Dermis blood vessel endothelial cell (primary cell): ENCODE measurements around the gene C9orf78. TPM values are rescaled to one million over a fixed set of nuclear protein-coding genes. Genes with fewer than 3 reads are reported as not detected.

Source experiments
- DNase-seq: peaks from one replicate; pipeline ENCODE4 v3.0.0; 2010
- total RNA-seq: library from RNA; depleted of rRNA; stranded (reverse); fragments of >200 nt; gene quantifications from 2 replicates; pipeline ENCODE4 v1.2.3, GENCODE V29; 2014

The C9orf78 gene
- total RNA-seq, 1 donor from 2014 or later = 37.4 TPM

- no peak for DNase-seq
Observed at GRCh38 chr9:129839324-129840023, 4.4 kb upstream of the C9orf78 start.

- peak; percentile 75 for DNase-seq
Observed at GRCh38 chr9:129838707-129839259, 3.7 kb upstream of the C9orf78 start.

DNA sequence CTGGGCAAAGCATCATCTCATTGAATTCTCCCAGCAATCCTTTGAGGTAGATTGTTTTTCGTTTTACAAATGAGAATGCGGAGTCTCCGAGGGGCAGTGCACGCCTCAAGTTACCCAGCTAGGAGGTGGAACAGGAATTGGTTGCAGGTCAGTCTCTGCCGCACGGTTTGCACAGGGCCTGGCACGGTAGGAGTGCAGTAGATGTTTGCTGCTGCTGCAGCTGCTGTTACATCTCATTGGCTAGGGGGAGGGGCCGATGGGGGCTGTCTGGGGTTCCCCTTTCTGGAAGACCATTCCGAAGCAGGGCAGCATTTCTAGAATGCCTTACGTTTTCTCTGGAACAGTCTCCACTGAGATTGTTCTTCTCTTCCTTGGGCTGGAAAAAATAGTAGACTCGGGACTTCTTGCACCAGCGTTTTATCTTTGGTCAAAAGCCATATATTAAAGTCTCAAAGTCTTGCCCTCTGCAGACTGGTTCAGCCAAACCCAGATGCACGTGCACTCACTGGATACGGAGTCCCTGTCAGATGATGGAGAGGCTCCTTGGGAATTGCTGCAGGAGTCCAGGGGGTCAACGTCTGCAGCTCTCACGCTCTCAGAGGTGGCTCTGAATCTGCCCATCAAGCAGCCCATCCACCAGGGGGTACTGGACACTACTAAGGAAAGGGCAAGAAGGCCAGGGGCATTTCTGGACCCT lies 1.4 kb upstream of the C9orf78 start:
- DNase-seq = no peak

- DNase-seq = peak; percentile 51
Observed at GRCh38 chr9:129835860-129836223, 767 bp upstream of the C9orf78 start.

DNA sequence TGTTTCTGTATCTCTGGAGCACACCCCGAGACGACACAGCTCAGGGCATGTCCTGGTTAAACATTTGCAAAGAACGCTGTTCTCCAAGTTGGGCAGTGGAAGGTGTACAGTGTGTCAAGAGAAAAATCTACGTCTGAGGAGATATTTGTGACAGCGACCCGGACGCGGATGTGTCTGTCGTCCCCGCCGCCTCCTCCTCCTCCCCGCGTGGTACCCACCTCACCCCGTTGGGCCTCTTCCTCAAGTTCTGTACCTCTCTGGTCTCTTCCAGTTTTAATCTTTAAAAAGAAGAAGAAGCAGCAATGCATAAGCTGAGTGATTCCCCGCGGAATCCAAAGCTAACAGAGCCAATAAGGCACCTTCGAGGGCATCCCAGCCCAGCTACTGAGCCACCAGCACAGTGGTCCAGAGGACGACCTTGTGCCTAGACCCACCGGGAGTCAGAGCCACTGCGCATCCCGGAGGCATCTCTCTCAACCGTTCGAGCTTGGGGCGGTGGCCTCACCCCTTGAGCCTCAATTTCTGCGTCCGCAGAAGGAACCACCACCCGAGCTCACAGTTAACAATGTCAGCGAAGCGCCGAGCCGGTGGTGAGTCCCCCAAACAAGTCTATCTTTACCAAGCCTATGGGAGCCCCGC lies 467 bp downstream of the C9orf78 start:
- peak; percentile 8 for DNase-seq

DNA sequence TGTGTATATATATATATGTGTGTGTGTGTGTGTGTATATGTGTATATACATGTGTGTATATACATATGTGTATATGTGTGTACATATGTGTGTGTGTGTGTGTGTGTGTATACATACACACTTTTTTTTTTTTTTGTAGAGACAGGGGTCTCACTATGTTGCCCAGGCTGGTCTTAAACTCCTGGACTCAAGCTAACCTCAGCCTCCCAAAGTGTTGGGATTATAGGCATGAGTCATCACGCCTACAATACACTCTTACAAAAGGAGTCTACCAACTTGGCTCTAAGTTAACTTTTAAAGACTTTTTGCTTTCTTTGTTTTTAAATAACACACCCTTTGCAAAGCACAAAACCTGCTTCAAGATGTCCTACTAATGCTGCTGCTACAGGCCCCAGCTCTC lies 2.1 kb downstream of the C9orf78 start:
- DNase-seq = no peak

GRCh38 chr9:129828969-129829368 lies 6.1 kb downstream of the C9orf78 start:
- DNase-seq = no peak

DNA sequence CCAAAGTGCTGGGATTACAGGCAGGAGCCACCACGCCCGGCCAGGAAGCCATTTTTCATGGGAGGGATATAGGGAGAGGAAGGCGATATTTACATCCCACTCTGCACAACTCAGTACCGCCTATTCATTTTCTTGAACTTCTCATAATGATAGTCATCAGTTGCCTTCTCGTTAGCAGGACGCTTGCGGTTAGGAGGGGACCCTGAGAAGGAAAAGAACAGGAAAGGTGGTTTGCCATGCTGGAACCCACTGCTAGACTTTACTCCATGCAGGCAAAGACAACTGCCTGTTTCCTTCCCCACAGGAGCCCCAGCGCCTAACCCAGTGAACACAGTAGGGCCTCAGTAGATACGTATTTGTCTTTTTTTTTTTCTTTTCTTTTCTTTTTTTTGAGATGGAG lies 7.0 kb downstream of the C9orf78 start:
- no peak for DNase-seq

DNA sequence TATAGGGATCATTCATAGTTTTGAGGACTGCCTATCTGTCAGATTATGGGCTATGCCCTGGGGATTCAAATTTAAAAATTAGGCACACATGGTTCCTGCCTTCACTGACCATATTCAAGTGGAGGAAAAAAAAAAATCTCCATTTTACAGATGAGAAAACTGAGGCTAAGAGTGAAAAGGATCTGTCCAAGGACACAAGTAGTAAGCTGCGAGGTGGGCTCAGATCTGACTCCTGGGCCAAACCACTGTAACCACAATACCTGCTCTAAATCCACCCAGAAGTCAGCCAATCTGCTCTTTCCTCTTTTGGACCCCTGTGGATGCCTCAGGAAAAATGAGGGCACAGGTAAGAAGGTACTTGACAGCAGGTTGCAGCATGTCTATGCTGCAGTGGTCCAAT lies 8.3 kb downstream of the C9orf78 start:
- no peak for DNase-seq

DNA sequence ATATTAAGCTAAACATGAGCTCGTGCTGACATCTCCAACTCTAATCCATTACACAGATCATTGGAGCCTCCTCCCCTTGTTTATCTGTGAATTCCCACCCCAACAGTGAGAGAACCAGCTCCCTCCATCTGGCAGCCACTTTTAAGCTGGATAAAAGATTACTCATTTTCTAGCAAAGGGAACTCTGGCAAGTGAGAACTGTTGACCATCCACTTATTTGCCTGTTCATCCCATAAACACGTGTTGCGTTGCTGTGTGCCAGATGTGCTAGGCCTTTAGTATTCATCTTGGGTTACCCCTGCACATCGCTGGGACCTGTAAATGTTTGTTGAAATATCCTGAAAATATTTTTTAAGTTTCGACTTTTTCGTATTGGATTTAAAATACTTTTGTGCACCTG lies 8.7 kb downstream of the C9orf78 start:
- DNase-seq = no peak

DNA sequence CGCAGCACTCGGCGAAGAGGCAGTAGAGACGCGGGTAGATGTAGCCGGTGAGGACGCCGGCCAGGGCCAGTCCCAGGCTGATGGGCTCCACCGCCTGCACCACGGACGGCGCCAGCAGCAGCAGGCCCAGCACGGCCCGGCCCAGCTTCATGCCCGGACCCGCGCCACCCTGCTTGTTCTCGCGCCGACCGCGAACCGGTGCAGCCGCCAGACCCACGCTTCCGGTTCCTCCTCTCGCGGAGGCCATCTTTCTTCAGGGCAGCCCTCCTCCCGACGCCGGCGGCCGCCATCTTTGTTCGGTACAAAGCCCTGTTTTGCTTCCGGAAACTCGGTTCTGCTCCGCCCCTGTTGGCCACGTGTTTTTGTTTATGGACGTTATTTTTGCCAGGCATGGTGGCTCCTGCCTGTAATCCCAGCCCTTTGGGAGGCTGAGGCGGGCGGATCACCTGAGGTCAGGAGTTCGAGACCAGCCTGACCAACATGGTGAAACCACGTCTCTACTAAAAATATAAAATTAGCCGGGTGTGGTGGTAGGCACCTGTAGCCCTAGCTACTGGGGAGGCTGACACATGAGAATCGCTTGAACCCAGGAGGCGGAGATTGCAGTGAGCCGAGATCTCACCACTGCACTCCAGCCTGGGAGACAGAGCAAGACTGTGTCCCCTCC lies 11.0 kb downstream of the C9orf78 start, which contains the start of gene TOR1A:
Gene TOR1A, minus strand, starts transcription at position 202 of the 667 bp plus-strand sequence. Its CDS starts 51 bp downstream, at position 151.
- peak; percentile 96 for DNase-seq

DNA sequence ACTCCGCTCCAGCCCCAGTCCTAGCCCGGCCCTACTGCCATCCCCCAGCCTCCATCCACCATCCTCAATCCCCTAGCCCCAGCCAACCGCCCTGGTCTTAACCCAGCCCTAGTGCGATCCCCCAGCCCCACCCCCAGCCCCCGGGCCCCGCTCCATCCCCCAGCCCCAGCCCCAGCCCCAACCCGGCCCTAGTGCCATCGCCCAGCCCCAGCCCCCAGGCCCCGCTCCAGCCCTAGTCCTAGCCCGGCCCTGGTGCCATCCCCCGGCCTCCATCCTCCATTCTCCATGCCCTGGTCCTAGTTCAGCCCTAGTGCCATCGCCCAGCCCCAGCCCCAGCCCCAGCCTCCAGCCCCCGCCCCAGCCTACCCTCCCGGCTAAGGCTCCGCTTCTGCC lies 11.5 kb downstream of the C9orf78 start:
- DNase-seq = no peak

DNA sequence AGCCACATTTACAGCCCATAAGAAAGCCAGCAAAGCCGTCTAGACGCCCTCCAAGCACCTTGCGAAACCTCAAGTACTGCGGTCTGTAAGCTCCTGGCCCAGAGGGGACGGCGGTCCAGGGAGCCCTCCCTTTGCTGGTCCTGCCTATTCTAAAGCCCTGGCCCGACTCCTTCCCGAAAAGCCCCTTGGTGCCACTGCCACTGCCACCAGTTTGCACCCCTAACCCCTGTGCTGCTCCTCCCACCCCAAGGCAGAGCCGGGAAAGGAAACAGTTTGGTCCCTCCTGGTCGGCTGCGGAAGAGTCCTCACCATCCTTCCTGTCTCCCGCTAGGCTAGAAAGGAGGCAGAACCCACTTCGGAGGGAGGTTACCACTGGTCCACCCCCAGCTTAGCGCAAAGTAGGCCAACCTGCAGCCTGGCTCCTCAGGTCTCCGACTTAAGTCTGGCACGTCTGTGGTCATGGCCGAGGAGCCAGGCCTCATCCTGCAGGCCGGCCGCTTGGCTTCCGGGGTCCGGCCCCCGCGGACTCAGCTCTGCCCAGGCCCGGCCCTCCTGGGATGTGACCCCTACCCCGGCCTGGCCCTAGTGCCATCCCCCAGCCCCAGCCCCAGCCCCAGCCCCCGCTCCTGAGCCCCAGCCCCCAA lies 12.1 kb downstream of the C9orf78 start:
- peak; percentile 39 for DNase-seq

DNA sequence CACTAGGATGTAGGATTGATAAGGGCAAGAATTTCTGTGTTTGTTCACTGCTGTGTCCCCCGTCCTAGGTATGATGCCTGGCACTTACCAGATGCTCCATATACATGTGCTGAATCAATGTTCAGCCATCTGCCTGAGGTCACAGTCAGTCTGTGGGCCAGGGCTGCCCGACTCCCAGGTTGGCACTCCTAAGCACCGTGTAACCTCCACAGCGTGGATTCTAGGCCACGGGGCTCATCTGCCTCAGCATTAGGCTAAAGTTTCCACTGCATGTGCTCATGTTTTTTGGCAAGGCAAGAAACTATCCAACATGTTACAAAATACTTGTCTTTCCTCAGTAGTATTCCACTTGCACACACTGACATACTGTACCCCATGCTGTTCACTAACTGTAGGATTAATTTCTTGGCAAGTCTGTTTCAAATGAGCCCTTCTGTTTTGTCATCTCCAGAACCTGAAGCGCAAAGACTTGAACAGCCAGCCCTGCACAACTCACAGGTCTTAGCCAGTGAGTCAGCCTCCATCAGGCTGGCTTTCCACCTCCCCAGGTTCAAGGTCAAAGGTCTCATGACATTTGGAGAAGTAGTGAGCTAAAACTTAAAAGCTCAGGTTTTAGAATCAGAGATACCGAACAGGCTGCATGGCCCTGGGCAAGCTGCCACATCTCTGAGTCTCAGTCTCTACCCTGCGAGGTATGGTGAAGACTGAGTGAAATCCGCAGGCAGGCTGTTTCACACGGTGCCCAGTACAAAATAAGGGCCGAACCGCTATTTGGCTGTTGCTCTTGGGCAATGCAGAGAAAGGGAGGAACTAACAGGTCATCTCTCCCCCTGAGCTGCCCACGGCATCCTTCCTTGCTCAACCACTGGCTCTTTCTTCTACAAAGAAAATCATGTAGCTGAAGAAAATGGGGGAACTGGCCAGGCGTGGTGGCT lies 18.3 kb downstream of the C9orf78 start:
- DNase-seq = no peak

DNA sequence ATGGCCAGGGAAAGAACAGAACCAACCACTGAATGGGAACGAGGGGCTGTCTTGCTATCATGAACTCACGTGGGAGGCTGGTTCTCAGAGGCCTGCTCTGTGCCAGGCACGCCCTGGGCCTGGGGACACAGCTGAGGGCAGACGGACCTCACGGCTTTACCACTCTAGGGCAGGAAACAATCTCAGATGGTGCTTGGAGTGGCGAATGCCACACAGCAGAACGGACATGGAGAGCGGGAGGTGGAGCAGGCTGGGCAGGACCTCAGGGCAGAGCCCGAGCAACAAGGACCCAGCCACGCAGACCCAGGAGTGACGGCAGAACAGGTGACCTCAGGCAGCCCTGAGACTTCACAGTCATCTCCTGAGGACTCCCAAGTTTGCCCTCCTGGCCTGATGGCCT lies 19.8 kb downstream of the C9orf78 start:
- DNase-seq = no peak

GRCh38 chr9:129814432-129815223 lies 20.4 kb downstream of the C9orf78 start:
- no peak for DNase-seq

DNA sequence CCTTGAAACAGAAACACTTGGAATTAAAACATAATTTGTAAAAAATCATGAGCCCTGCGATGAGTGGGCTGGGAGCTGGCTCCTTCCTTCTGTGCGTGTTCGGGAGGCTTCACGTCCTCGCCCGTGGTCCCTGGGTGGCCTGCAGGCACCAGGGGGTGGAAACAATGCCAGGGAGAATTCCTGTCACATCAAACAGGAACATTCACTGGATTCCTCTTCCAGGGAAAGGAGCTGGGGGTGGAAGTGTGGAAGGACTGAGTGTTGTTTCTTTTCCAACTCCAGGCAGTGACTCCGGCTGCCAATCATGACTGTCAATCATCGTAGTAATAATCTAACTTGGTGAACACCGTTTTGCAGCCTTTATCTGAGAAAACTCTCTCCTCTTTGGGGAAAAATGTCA lies 21.4 kb downstream of the C9orf78 start:
- DNase-seq = no peak

GRCh38 chr9:129812385-129812784 lies 22.7 kb downstream of the C9orf78 start:
- no peak for DNase-seq

DNA sequence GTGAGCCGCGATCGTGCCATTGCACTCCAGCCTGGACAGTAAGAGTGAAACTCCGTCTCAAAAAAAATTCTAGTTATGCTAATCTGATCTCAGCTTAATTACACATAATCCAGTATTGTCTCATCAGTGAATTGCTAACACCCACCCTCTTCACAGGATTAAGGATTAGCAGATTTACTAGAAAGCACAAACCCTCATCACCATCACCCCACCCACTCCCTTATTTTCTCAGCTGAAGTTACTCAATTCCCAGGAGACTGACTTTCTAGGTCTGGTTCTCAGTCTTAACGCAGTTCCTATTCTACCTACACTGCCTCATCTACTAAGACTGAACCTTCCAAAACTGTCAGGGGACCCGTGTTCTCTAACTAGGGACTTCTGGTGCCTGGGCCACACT lies 23.1 kb downstream of the C9orf78 start:
- no peak for DNase-seq

- no peak for DNase-seq
Observed at GRCh38 chr9:129810788-129811187, 24.3 kb downstream of the C9orf78 start.
